Keratinocyte (primary cell): ENCODE results near the gene TEKT3. TPM values are rescaled to one million over a fixed set of nuclear protein-coding genes. Genes with fewer than 3 reads are reported as not detected.

Source experiments
- DNase-seq: peaks from one replicate; pipeline ENCODE4 v3.0.0-alpha.2; 2011; ENCODE audit warnings: low read depth, missing footprints, low spot score
- FAIRE-seq: peaks from 2 replicates; lab custom pipeline; 2011; peaks lifted over from hg19 to GRCh38; lab: Jason Lieb, UNC
- H2AFZ ChIP-seq: 2 replicates; pipeline ENCODE4 v1.6.0; 2012; ENCODE audit warnings: low read length, control low read depth, inconsistent platforms; ENCODE audit not compliant: control insufficient read depth
- H3K27ac ChIP-seq: 2 replicates; pipeline ENCODE4 v1.5.1; 2011; ENCODE audit warnings: low read length; ENCODE audit not compliant: control insufficient read depth, insufficient read depth
- H3K27me3 ChIP-seq: 3 replicates; pipeline ENCODE4 v1.6.0; 2011; ENCODE audit warnings: low read length; ENCODE audit not compliant: control insufficient read depth, insufficient read depth; ENCODE audit errors: extremely low read depth
- H3K36me3 ChIP-seq, 2 experiments: 2 replicates in 1 of 2; 3 replicates in 1 of 2; pipeline ENCODE4 v1.5.1; 2011; ENCODE audit warnings: low read length in 2 of 2, mild to moderate bottlenecking in 1 of 2; ENCODE audit not compliant: control insufficient read depth in 2 of 2, insufficient read depth in 2 of 2; ENCODE audit errors: extremely low read depth in 1 of 2
- H3K4me1 ChIP-seq: 3 replicates; pipeline ENCODE4 v1.5.1; 2011; ENCODE audit warnings: low read length; ENCODE audit not compliant: control insufficient read depth, insufficient read depth; ENCODE audit errors: extremely low read depth
- H3K4me2 ChIP-seq: 3 replicates; pipeline ENCODE4 v1.6.0; 2011; ENCODE audit warnings: low read depth, low read length; ENCODE audit not compliant: control insufficient read depth, insufficient read depth; ENCODE audit errors: extremely low read depth
- H3K4me3 ChIP-seq, 3 experiments: fragments of 200-600 bp in 1 of 3; sonication (generic) in 1 of 3; 2 replicates in 2 of 3; 3 replicates in 1 of 3; pipeline ENCODE4 v1.5.1; 2011 to 2016; ENCODE audit warnings: low read length in 3 of 3, mild to moderate bottlenecking in 3 of 3, control low read depth in 2 of 3, inconsistent platforms in 1 of 3, low read depth in 1 of 3, mixed read lengths in 1 of 3, mixed run types in 1 of 3, moderate library complexity in 1 of 3; ENCODE audit not compliant: control insufficient read depth in 2 of 3, insufficient read depth in 2 of 3; ENCODE audit errors: extremely low read depth in 1 of 3
- H3K79me2 ChIP-seq: 2 replicates; pipeline ENCODE4 v1.6.0; 2012; ENCODE audit warnings: low read length; ENCODE audit not compliant: control insufficient read depth, insufficient read depth
- H3K9ac ChIP-seq: 3 replicates; pipeline ENCODE4 v1.6.0; 2011; ENCODE audit warnings: low read length; ENCODE audit not compliant: control insufficient read depth, insufficient read depth; ENCODE audit errors: extremely low read depth
- H3K9me1 ChIP-seq: 3 replicates; pipeline ENCODE4 v1.6.0; 2011; ENCODE audit warnings: low read length; ENCODE audit not compliant: control insufficient read depth, insufficient read depth; ENCODE audit errors: extremely low read depth
- H3K9me3 ChIP-seq: 2 replicates; pipeline ENCODE4 v1.5.1; 2012; ENCODE audit warnings: low read depth, low read length; ENCODE audit not compliant: control insufficient read depth
- H4K20me1 ChIP-seq: 3 replicates; pipeline ENCODE4 v1.6.0; 2011; ENCODE audit warnings: low read length; ENCODE audit not compliant: control insufficient read depth, insufficient read depth; ENCODE audit errors: extremely low read depth
- CTCF ChIP-seq, 3 experiments: IDR thresholded peaks in 1 of 3; conservative IDR thresholded peaks in 1 of 3; optimal IDR thresholded peaks in 1 of 3; 2 replicates in 2 of 3; 3 replicates in 1 of 3; pipeline versions ENCODE3 to v1.5.1; 2011; ENCODE audit warnings: low read length in 3 of 3, mild to moderate bottlenecking in 3 of 3, moderate library complexity in 2 of 3, control low read depth in 1 of 3, inconsistent platforms in 1 of 3; ENCODE audit not compliant: insufficient read depth in 2 of 3; ENCODE audit errors: extremely low read depth in 1 of 3
- EZH2 ChIP-seq: IDR thresholded peaks from one replicate; pipeline ENCODE4 v1.6.1; 2012; ENCODE audit warnings: inconsistent platforms, mild to moderate bottlenecking, low read length, moderate library complexity
- dilution Hi-C: fragments of 300-500 bp; cut with MboI; formaldehyde crosslinking; loops from one replicate; pipeline ENCODE4 v1.7.0; 2020; ENCODE audit warnings: low sequenced_read_pairs; ENCODE audit not compliant: extremely low pct_ligation_motif_present
- polyA plus RNA-seq, 5 experiments: library from polyadenylated mRNA; depleted of rRNA in 3 of 5; stranded (reverse) in 3 of 5; stranded (forward) in 1 of 5; unstranded in 1 of 5; fragments of >200 nt; gene quantifications; 1 replicate in 1 of 5; 2 replicates in 3 of 5; 3 replicates in 1 of 5; pipeline versions ENCODE4 v1.2.1 to v1.2.3, GENCODE V29; 2011 to 2012; ENCODE audit warnings: missing spikeins in 2 of 5, low read depth in 1 of 5, low replicate concordance in 1 of 5

The TEKT3 gene
- polyA plus RNA-seq, 1 donor (not counting 4 experiments of a cell fraction or from before 2014, with no cell fraction given) = 0.16 TPM

DNA sequence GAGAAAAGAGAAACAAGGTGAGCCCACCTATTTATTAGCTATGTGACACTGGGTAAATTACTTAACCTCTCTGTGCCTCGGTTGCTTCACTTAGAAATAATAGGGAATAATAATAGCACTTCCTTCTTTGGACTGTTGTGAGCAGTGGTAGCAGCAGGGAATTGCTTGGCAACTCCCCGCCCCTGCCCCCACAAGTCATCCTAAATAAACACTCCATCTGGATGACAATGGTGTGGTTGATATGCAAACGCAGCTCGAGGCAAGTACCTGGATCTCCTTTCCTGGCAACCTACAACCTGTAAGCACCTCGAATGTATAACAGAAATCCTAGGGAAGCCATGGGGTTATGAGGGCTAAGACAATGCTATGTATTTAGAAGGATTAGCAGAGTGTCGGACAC lies 9.1 kb downstream of the TEKT3 start:
- Histone ChIP-seq H4K20me1 (no peaks in the 10 kb centered on the region), H3K9me1 (no peaks in the 10 kb centered on the region), H3K4me2 (no peak overlapping the region), H3K9me3 (peaks cover 2% of the 10 kb centered on the region), H3K9ac (no peak overlapping the region), H2AFZ (no peak overlapping the region), H3K27ac (no peak overlapping the region), H3K4me1 (no peaks in the 10 kb centered on the region), H3K79me2 (no peaks in the 10 kb centered on the region), H3K4me3 (no peak overlapping the region), H3K36me3 (no peaks in the 10 kb centered on the region), H3K27me3 (no peaks in the 10 kb centered on the region)
- TF ChIP-seq EZH2 (no peak), CTCF (optimal IDR thresholded peaks at IDR 0.05 in 1 of 3, IDR thresholded peaks at IDR 0.05 in 1 of 3, conservative IDR thresholded peaks at IDR 0.05 in 1 of 3; ENCODE audit: extremely low read depth in 1 of 3, insufficient read depth in 2 of 3, low read length in 3 of 3) (no peak)
- dilution Hi-C loops = no loop called here
- DNase-seq (no peak), FAIRE-seq (no peak)

DNA sequence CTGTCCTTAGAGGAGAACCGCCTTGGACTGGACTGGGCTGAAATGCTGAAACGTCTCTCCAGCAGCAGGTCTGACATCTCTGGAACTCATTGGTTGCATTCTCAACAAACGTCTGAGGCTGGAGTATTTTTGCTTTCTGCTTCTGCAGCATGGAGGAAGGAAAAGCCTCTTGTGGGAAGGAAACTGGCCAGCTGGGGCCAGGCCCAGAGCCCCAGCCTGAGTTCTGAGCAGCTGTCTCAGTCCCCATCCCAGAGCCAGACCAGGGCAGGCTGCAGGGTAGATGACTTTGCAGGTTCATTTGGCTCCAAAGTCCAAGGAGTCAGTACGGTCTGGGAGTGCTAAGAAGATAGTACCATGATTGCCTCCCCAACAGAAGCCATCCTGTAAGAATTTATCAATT lies 18.3 kb downstream of the TEKT3 start:
- dilution Hi-C loops = no loop called here
- Histone ChIP-seq H3K36me3 (no peaks in the 10 kb centered on the region), H4K20me1 (no peaks in the 10 kb centered on the region), H2AFZ (no peak overlapping the region), H3K27me3 (peaks cover 8% of the 10 kb centered on the region), H3K4me3 (no peak overlapping the region), H3K9me1 (no peaks in the 10 kb centered on the region), H3K4me1 (no peaks in the 10 kb centered on the region), H3K4me2 (no peak overlapping the region), H3K9me3 (no peaks in the 10 kb centered on the region), H3K27ac (no peak overlapping the region), H3K9ac (no peak overlapping the region), H3K79me2 (no peaks in the 10 kb centered on the region)
- DNase-seq (no peak), FAIRE-seq (no peak)
- TF ChIP-seq CTCF (optimal IDR thresholded peaks at IDR 0.05 in 1 of 3, IDR thresholded peaks at IDR 0.05 in 1 of 3, conservative IDR thresholded peaks at IDR 0.05 in 1 of 3; ENCODE audit: extremely low read depth in 1 of 3, insufficient read depth in 2 of 3, low read length in 3 of 3) = no peak
- TF ChIP-seq EZH2 = no peak
